ENCODE data around the gene UGT1A10. TPM values are rescaled to one million over a fixed set of nuclear protein-coding genes. Genes with fewer than 3 reads are reported as not detected.

The UGT1A10 gene
- total RNA-seq, 1 experiment from 2014 or later: not detected

- Histone ChIP-seq H3K9ac (ENCODE audit: extremely low read depth, insufficient read length, low read length) (no peak overlapping the region), H3K27me3 (ENCODE audit: insufficient read depth, low read length) (no peaks in the 10 kb centered on the region), H3K14ac (ENCODE audit: insufficient read depth, low read length) (no peak overlapping the region), H3K27ac (ENCODE audit: insufficient read length, low read depth, low read length) (no peak overlapping the region), H4K20me1 (ENCODE audit: control insufficient read depth, insufficient read depth, insufficient read length) (no peaks in the 10 kb centered on the region), H4K91ac (ENCODE audit: insufficient read length, low read depth, low read length) (no peak overlapping the region), H3K4ac (ENCODE audit: low read depth, low read length) (no peak overlapping the region), H3K23ac (ENCODE audit: insufficient read length, low read depth, low read length) (no peak overlapping the region), H3K18ac (ENCODE audit: insufficient read length, low read depth, low read length) (no peak overlapping the region), H3K79me1 (ENCODE audit: insufficient read depth, low read depth, low read length, poor library complexity, severe bottlenecking) (no peaks in the 10 kb centered on the region), H3K79me2 (ENCODE audit: insufficient read depth, low read length) (no peaks in the 10 kb centered on the region), H2BK120ac (ENCODE audit: low read depth, low read length, poor library complexity, severe bottlenecking) (no peak overlapping the region), H3T11ph (ENCODE audit: low read length) (no peak overlapping the region), H2BK20ac (ENCODE audit: low read depth, low read length, poor library complexity, severe bottlenecking) (no peak overlapping the region), H3K4me2 (ENCODE audit: insufficient read depth, insufficient read length, low read length) (no peak overlapping the region), H2AFZ (ENCODE audit: low read length) (no peak overlapping the region), H2BK5ac (ENCODE audit: insufficient read length, low read length) (no peak overlapping the region), H3K23me2 (ENCODE audit: insufficient read length, low read depth, low read length, poor library complexity, severe bottlenecking) (no peaks in the 10 kb centered on the region), H2AK5ac (ENCODE audit: insufficient read length, low read length) (no peak overlapping the region), H3K9me3 (ENCODE audit: control insufficient read depth, low read depth, low read length) (no peaks in the 10 kb centered on the region), H4K5ac (ENCODE audit: insufficient read length, low read depth, low read length) (no peak overlapping the region), H3K56ac (ENCODE audit: insufficient read length, low read depth, low read length) (no peak overlapping the region), H2BK15ac (ENCODE audit: low read depth, low read length) (no peak overlapping the region), H3K4me1 (ENCODE audit: insufficient read depth, low read length) (no peaks in the 10 kb centered on the region), H4K8ac (replicated peaks; ENCODE audit: insufficient read length, low read depth, low read length) (no peak overlapping the region), H2BK12ac (ENCODE audit: insufficient read length, low read depth, low read length) (no peak overlapping the region)
- WGBS (ENCODE audit: extremely low coverage, insufficient read length, low lambda C conversion rate): no CpG with 5 or more reads among the region's 2 CpGs
- Mint-ChIP-seq H3K36me3 (ENCODE audit: insufficient read depth in 1 of 3, low read depth in 3 of 3) (peaks cover 0 to 7% (median 5%) of the 10 kb centered on the region in 3 experiments; a peak in 4 of 7 replicates), H3K4me1 (no peaks in the 10 kb centered on the region), H3K4me3 (no peak overlapping the region), H3K27me3 (ENCODE audit: low read depth) (peaks cover 2% of the 10 kb centered on the region), H3K27ac (no peak overlapping the region), H3K9me3 (peaks cover 11 to 14% of the 10 kb centered on the region in 2 experiments)
- DNase-seq: no peak
- TF ChIP-seq CTCF (conservative IDR thresholded peaks at IDR 0.05): no peak
Observed at GRCh38 chr2:233740870-233741269, 104.6 kb downstream of the UGT1A10 start.
